ENCODE measurements around the gene TEX55.

DNA sequence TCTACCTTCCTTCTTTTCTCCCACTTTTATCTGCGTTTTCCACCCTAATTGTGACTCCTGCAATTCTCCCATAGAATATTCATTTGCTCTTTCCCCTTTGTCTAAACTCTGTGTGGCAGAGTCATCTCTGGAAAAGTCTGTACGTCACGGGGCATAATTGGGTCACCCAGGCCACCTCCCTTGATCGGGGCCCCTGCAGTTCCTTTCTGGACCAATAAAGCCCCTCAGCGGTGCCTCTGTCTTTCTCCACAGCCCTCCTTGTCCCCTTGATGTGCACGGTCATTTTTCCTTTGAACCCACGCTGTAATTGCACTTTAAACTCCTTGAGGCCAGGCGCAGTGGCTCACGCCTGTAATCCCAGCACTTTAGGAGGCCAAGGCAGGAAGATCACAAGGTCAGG lies 38.1 kb downstream of the TEX55 start:
- TF ChIP-seq ZNF253 (CRISPR knock-in tag; conservative IDR thresholded peaks at IDR 0.05) (no peak), JUN (IDR thresholded peaks at IDR 0.05; ENCODE audit: borderline replicate concordance, low read depth, low read length) (no peak), JUN (CRISPR knock-in tag; IDR thresholded peaks at IDR 0.05; ENCODE audit: borderline replicate concordance) (no peak), BCL6 (CRISPR knock-in tag; IDR thresholded peaks at IDR 0.05) (no peak)
- TF ChIP-seq, protein P1, sequence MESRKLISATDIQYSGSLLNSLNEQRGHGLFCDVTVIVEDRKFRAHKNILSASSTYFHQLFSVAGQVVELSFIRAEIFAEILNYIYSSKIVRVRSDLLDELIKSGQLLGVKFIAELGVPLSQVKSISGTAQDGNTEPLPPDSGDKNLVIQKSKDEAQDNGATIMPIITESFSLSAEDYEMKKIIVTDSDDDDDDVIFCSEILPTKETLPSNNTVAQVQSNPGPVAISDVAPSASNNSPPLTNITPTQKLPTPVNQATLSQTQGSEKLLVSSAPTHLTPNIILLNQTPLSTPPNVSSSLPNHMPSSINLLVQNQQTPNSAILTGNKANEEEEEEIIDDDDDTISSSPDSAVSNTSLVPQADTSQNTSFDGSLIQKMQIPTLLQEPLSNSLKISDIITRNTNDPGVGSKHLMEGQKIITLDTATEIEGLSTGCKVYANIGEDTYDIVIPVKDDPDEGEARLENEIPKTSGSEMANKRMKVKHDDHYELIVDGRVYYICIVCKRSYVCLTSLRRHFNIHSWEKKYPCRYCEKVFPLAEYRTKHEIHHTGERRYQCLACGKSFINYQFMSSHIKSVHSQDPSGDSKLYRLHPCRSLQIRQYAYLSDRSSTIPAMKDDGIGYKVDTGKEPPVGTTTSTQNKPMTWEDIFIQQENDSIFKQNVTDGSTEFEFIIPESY (CRISPR knock-in tag; IDR thresholded peaks at IDR 0.05): no peak
- TF ChIP-seq, protein P2, sequence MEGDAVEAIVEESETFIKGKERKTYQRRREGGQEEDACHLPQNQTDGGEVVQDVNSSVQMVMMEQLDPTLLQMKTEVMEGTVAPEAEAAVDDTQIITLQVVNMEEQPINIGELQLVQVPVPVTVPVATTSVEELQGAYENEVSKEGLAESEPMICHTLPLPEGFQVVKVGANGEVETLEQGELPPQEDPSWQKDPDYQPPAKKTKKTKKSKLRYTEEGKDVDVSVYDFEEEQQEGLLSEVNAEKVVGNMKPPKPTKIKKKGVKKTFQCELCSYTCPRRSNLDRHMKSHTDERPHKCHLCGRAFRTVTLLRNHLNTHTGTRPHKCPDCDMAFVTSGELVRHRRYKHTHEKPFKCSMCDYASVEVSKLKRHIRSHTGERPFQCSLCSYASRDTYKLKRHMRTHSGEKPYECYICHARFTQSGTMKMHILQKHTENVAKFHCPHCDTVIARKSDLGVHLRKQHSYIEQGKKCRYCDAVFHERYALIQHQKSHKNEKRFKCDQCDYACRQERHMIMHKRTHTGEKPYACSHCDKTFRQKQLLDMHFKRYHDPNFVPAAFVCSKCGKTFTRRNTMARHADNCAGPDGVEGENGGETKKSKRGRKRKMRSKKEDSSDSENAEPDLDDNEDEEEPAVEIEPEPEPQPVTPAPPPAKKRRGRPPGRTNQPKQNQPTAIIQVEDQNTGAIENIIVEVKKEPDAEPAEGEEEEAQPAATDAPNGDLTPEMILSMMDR (IDR thresholded peaks at IDR 0.05 in 2 of 3, conservative IDR thresholded peaks at IDR 0.05 in 1 of 3; ENCODE audit: insufficient read depth in 2 of 3, low read depth in 1 of 3, low read length in 3 of 3): no peak
